Glutamatergic neuron (in vitro differentiated cells): Measurements from ENCODE around the gene HNF4A. TPM values are rescaled to one million over a fixed set of nuclear protein-coding genes. Genes with fewer than 3 reads are reported as not detected.

ENCODE experiments used
- DNase-seq: peaks from one replicate; pipeline ENCODE4 v3.0.0; 2022
- H3K27ac Mint-ChIP-seq: one replicate; pipeline ENCODE4 v1.8.0; 2020; ENCODE audit warnings: mild to moderate bottlenecking, mixed read lengths, inconsistent platforms; ENCODE audit not compliant: unreplicated experiment
- H3K27me3 Mint-ChIP-seq: one replicate; pipeline ENCODE4 v1.8.0; 2020; ENCODE audit warnings: mild to moderate bottlenecking, moderate library complexity, mixed read lengths, inconsistent platforms; ENCODE audit not compliant: unreplicated experiment
- H3K36me3 Mint-ChIP-seq: one replicate; pipeline ENCODE4 v1.8.0; 2020; ENCODE audit warnings: mild to moderate bottlenecking, mixed read lengths, inconsistent platforms; ENCODE audit not compliant: unreplicated experiment
- H3K4me1 Mint-ChIP-seq: one replicate; pipeline ENCODE4 v1.8.0; 2020; ENCODE audit warnings: mild to moderate bottlenecking, low read depth, mixed read lengths, inconsistent platforms; ENCODE audit not compliant: unreplicated experiment
- H3K4me3 Mint-ChIP-seq: one replicate; pipeline ENCODE4 v1.8.0; 2020; ENCODE audit warnings: mild to moderate bottlenecking, mixed read lengths, inconsistent platforms; ENCODE audit not compliant: unreplicated experiment
- H3K9me3 Mint-ChIP-seq: one replicate; pipeline ENCODE4 v1.8.0; 2020; ENCODE audit warnings: mild to moderate bottlenecking, moderate library complexity, mixed read lengths, inconsistent platforms; ENCODE audit not compliant: unreplicated experiment
- CTCF ChIP-seq: fragments of 200-600 bp; sonication (generic); IDR thresholded peaks from one replicate; pipeline ENCODE4 v1.5.0; 2021; ENCODE audit not compliant: partially characterized antibody, unreplicated experiment
- microRNA-seq: library from miRNA; unstranded; fragments of <30 nt; microRNA quantifications from one replicate; pipeline ENCODE4, GENCODE V29; 2020; ENCODE audit not compliant: unreplicated experiment
- total RNA-seq: library from RNA; stranded (reverse); fragmentation: NEBNext Ultra II Directional; extraction: Animal tissue kit (Norgen Biotek cat#: 25700); gene quantifications from one replicate; pipeline ENCODE4 v1.2.1, GENCODE V29; 2021; ENCODE audit not compliant: unreplicated experiment

Gene HNF4A
- total RNA-seq, 1 donor from 2014 or later: not detected

- H3K27ac Mint-ChIP-seq: no peak overlapping the region
- H3K4me3 Mint-ChIP-seq: no peak overlapping the region
- peaks cover 8% of the 10 kb centered on the region for H3K36me3 Mint-ChIP-seq
- no peak for TF ChIP-seq CTCF
- DNase-seq: no peak
- H3K4me1 Mint-ChIP-seq: no peaks in the 10 kb centered on the region
- H3K9me3 Mint-ChIP-seq: peaks cover 2% of the 10 kb centered on the region
- H3K27me3 Mint-ChIP-seq: no peaks in the 10 kb centered on the region
These were observed 127.6 kb downstream of the HNF4A start for GRCh38 chr20:44483112-44483511.

Small RNA genes lying within 50 kb of the gene (microRNA-seq; reads per million reads assigned to microRNA genes)
- not detected for gene MIR3646

Other genes with a start within 250 kb of the HNF4A start
- gene JPH2, start 168.5 kb upstream of the HNF4A start, total RNA-seq: 0.07 TPM
- 31.9 TPM for gene OSER1, start 144.9 kb upstream of the HNF4A start, total RNA-seq
- gene GDAP1L1, start 108.4 kb upstream of the HNF4A start, total RNA-seq: 111 TPM
- gene FITM2, start 44.5 kb upstream of the HNF4A start, total RNA-seq: 6.5 TPM
- gene R3HDML, start 18.7 kb upstream of the HNF4A start, total RNA-seq: not detected
- 18.9 TPM for gene TTPAL, start 120.2 kb downstream of the HNF4A start, total RNA-seq
- 125 TPM for gene SERINC3, start 166.4 kb downstream of the HNF4A start, total RNA-seq
- gene PKIG, start 226.9 kb downstream of the HNF4A start, total RNA-seq: 42.0 TPM